Measurements from ENCODE around the gene NSUN3.

DNA sequence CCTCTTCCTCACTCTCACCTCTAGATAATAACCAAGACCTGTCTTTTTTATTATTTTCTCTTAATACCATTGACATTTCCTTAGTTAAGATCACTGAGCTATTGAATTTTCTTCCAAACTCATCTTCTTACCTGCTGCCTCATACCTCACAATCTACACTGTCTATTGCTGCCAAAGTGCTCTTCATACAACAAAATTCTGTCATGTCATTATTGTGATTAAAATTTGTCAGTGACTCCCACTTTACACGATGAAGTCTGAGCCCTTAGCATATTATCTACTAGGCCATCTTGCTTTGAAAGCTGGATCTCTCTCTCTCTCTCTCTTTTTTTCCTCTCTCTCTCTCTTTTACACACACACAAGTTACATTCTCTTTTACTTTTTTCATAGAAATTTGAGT lies 73.3 kb downstream of the NSUN3 start:
- TF ChIP-seq POLR2AphosphoS5 (IDR thresholded peaks at IDR 0.05; ENCODE audit: low read depth, low read length) (no peak), POLR2A (IDR thresholded peaks at IDR 0.05; ENCODE audit: low read depth, low read length) (no peak), TAF1 (IDR thresholded peaks at IDR 0.05; ENCODE audit: borderline replicate concordance, low read depth, low read length) (no peak)
